GM23248 (cell line): Measurements from ENCODE around the gene AMOTL1.

Source experiments
- EZH2 ChIP-seq: fragments of 200-600 bp; sonication (generic); IDR thresholded peaks from 2 replicates; pipeline ENCODE4 v1.6.1; 2018; ENCODE audit warnings: antibody characterized with exemption, mild to moderate bottlenecking; ENCODE audit not compliant: insufficient read depth, poor library complexity, severe bottlenecking
- EZH2phosphoT487 ChIP-seq: fragments of 200-600 bp; sonication (generic); IDR thresholded peaks from 2 replicates; pipeline ENCODE4 v1.6.1; 2018; ENCODE audit warnings: antibody characterized with exemption, moderate library complexity, mild to moderate bottlenecking, low read depth; ENCODE audit not compliant: insufficient read depth

DNA sequence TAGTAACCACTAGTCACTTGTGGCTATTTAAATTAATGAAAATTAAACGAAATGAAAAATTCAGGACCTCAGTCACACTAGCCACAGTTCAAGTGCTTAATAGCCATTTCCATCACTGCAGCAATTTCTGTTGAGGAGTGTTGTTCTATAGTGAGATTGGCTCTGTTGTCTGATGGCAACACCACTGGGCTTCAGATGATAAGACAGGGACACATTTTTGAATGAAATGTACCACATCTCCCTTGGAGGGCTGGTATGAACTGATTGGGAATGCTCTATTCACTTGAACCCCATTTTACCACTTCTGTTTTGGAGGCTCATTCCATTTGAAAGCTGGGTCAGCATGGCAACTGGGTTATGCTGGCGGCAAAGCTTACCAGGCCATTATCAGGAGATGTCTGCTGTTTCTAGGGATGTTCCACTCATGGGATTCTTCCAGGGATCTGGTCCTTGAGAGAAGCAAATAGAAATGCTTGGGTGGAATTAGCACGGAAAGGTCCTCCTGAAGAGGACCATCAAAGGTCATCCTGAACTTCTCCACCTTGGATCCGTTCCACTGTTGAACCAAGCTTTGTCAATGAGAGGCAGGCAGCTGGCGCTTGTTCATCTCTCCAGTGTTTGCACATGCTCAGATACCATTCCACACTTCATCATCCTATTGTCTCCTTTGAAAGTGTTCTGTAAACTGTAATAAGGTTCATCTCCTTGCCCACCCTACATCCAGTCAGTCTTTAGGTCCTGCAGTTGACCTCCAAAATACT is 7.6 kb downstream of the AMOTL1 start:
- TF ChIP-seq EZH2, result no peak
- no peak for TF ChIP-seq EZH2phosphoT487
